ENCODE results near the gene BRD1.
"Not testable (repeated sequence)": the region's sequence is repeated elsewhere in the genome, so short reads cannot be mapped to it uniquely, and the experiment has no call there.

Gene BRD1

DNA sequence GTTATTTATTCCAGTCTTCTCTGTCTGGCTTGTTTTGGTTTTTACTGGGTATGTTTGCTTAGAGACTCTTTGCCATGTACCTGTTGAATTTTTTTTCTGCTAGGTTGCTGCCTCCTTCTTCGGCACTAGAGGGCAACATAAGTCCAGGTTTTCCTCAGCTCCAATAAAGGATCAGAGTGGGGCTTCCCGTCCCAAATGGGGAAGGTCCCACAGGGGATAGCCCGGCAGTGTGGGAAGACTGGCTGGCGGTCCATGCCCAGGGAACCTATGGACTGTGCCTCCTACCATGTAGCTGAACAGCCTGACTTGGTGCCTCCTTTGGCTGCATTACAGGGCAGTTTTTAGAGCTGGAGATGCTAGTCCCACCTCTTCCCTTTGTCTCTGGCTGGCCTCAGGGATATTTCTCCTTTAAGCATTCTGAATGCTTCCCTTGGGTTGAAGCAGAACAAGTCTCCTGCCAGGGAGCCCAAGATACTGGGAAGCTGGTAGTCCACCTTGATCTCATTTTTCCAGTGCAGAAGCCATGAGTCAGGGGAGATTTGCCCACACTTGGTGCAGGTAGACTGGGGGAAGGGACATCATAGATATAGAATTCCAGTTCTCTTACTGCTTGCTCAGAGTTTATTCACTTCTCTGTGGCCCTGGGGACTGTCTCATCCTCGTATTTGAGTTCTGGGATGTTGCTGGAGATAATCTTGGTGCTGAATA is 60.2 kb downstream of the BRD1 start:
- peak; percentile 29 for DNase-seq

DNA sequence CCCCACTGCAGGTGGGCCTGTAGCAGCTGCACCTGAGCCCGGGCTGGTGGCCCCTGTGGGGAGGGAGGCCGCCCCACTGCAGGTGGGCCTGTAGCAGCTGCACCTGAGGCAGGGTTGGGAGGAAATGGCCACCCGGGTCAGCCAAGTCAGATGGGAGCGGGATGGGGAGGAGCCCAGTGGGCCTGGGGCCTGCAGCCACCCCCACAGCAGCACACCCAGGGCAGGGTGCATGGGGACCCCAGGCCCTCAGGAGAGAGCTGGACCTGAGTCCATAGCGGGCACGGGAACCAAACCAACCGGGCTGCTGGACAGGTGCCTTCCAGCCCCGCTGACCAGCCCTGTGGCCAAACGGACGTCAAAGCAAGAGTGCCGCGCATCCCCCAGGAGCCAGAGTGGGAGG is 61.7 kb downstream of the BRD1 start:
- DNase-seq = no peak

DNA sequence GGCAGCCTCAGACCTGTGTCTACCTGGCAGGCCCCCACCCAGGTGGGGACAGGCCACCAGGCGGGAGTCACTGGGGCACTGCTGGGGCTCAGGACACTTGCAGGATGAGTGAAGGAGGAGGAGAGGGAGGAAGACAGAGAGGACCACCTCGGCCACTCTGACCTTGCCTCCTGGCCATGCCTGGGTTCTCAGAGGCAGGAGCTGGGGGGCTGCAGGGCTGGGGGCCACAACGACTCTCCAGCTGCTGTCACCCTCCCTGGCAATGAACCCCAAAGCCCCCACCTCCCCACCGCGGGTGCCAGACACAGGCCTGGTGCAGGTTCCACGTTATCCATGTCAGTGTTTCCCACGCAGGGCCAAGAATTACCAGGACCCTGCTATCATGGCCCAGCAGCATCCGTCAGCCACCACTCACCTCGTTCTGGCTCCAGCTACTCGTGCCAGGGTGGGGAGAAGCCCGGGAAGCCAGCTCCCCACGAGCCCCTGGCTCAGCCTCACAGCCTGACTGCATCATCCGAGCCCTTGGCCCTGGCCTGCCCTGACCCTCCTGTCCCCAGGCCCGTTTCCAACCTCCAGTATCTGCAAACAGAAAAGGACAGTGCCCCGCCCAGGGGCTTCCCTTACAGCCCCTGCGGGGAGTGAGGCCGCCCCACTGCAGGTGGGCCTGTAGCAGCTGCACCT is 62.4 kb downstream of the BRD1 start:
- DNase-seq = no peak

DNA sequence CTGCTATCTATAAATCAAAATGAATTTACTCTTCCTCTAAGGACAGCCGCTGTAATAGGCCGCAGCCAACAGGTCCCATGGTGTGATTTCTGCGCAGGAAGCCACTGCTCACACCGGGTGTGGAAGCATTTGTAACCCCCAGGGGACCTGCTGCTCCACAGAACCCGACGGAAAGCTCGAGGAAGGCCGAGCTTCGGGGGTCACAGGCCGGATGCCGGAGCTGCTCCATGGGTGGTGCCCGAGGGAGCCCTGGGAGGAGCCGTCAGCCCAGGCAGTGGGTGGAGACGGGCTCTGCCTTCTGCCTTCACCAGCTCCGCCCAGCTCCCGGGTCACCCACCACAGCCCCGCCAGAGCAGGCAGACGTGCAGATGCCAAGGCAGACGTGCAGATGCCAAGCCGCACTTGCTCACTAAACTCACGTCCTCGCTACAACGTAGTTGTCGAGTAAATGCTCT is 63.5 kb downstream of the BRD1 start:
- DNase-seq = peak; percentile 27

DNA sequence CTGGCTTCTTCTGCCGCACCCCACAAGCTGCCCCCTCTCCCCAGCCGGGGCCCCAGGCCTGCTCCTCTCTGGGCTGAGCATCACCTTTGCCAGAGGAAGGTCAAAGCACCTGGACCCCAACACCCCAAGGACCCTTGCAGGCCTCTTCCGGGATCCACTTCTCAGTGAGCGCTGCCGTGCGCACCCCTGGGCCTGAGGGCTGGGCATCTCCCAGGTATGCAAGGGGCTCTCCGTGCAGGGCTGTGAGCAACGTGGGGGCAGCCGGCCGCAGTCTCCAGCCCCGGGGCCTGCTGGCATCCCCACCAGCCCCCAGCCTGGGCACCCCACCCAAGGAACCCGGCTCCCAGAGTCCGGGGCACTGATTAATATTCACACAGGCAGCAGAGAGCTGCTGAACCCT is 64.0 kb downstream of the BRD1 start:
- no peak for DNase-seq

DNA sequence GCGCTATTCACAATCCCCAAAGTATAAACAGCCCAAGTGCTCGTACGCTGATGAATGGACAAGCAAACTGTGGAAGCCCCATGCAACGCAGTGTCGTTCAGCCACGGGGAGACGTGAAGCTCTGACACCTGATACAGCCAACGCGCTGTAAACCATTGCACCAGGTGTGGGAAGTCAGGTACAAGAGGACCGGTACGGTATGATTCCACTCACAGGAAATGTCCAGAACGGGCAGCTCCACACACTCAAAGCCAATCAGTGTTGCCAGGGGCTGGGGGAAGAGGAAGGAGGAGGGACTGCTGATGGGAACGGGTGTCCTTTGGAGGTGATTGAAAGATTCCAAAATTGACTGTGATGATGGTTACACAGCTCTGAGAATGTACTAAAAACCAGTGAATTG is 64.5 kb downstream of the BRD1 start:
- no peak for DNase-seq

DNA sequence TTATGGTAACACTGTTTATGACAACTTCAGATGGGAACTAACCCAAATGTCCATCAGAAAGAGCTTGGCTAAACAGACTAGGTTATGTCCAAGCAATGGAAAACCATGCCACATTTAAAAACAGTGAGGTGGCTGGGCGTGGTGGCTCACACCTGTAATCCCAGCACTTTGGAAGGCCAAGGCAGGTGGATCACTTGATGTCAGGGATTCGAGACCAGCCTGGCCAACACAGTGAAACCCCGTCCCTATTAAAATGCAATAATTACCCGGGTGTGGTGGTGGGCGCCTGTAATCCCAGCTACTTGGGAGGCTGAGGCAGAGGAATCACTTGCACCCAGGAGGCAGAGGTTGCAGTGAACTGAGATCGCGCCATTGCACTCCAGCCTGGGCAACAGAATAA is 65.1 kb downstream of the BRD1 start:
- DNase-seq = not testable (repeated sequence)

DNA sequence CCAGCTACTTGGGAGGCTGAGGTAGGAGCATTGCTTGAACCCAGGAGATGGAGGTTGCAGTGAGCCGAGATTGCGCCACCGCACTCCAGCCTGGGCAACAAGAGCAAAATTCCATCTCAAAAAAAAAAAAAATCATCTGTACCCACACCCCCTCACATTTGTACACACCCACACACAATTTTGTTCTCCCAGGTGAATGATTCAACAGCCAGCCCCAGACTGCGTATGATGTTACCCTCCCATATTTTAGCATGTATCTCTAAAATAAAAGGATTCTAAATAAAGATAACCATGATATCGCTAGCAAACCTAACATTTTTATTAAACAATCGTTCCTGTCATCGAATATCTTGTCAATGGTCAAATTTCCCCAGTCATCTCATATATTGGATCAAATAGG is 65.8 kb downstream of the BRD1 start:
- no peak for DNase-seq

DNA sequence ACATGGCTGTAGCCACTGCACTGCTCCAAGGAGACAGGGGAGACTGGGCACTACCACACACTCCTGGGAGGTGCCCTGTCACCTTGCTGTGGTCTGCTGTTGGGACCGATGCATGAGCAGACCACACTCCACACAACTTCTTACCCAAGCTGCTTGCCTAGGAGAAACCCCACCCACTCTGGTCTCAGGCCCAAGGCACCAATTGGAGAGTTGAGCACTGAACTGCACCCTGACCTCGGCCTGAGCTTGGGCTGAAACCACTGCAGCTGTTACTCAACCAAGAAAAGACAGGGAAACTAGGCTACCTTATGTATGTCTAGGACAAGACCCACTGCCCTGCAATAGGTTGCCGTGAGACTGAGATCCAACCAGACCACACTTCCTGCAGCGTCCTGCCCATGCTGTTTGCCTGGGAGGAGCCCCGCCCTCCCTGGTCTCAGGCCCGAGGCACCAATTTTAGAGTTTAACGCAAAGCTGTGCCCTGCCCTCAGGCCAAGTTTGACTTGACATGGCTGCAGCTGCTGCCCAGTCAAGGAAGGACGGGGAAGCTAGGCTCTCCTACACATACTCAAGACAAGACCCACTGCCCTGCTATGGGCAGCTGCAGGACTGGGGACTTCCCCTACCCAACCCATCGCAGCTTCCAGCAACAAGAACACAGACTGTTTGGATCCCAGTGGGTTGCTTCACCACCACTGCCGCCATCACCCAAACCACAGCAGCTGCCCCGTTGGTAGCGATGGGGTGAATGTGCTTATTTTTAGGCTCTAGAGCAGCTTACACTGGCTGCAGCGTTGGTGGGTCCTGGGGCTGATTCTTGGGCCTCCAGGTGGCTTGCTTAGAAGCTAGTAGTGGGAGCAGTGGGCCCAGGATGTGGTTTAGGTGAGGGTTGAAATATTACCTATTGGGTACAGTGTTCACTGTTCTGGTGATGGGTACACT is 66.8 kb downstream of the BRD1 start:
- no peak for DNase-seq

DNA sequence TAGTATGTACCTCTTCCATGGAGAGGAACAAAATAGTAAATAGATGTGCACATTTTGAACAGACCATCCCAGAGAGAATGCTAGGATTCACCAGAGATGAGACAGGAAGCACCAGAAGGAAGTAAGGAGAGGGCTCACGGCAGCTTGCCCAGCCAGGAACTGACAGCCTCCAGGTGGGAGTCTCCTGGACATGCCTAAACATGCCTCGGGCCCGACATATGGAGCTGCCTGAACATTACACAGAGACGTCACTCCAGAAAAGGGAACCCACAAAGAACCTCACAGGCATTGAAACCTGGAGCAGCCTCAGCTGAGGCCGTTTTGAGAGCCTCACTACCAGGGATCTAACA is 67.4 kb downstream of the BRD1 start:
- DNase-seq = no peak

DNA sequence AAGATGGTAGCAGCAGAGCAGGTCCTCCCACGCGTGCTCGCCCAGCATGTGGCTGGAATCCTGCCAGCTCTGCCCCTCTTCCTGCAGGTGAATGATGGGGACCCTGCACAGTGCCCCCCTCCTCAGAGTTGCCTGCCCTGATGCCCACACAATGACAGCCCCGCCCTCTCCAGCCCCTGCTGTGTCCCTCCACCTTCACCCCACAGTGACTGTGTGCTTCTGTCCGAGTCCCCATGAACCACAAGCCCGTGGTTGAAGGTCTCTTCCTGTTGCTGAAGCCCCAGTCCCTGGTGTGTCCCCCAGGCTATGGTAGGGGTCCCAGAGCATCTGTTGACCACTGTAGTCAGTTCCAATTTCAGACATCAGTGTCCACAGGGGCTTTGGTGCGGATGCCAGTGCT is 71.0 kb downstream of the BRD1 start:
- no peak for DNase-seq

DNA sequence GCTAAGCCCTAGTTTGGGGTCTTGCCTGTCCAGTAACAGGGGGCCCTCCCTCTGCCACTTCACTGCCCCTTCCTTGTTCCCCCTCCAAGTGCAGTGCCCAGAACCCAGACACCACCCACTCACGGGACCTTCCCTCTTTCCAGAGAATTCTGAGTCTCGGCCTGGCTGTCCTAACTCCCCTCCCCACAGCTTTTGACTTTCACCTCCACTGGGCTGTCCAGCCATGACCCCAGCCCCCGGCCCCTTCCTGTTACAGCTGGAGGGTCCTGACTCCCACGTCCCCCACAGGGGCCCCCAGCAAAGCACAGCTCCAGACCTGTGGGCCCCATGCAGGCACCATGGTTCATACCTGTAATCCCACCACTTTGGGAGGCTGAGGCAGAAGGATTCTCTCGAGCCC is 71.5 kb downstream of the BRD1 start:
- no peak for DNase-seq

DNA sequence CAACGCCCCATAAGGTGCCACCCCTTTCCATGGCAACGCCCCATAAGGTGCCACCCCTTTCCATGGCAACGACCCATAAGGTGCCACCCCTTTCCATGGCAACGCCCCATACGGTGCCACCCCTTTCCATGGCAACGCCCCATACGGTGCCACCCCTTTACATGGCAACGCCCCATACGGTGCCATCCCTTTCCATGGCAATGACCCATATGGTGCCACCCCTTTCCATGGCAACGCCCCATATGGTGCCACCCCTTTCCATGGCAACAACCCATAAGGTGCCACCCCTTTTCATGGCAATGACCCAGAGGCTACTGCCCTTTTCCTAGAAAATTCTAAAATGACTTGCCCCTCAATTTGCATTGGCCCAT is 72.1 kb downstream of the BRD1 start:
- DNase-seq = no peak

DNA sequence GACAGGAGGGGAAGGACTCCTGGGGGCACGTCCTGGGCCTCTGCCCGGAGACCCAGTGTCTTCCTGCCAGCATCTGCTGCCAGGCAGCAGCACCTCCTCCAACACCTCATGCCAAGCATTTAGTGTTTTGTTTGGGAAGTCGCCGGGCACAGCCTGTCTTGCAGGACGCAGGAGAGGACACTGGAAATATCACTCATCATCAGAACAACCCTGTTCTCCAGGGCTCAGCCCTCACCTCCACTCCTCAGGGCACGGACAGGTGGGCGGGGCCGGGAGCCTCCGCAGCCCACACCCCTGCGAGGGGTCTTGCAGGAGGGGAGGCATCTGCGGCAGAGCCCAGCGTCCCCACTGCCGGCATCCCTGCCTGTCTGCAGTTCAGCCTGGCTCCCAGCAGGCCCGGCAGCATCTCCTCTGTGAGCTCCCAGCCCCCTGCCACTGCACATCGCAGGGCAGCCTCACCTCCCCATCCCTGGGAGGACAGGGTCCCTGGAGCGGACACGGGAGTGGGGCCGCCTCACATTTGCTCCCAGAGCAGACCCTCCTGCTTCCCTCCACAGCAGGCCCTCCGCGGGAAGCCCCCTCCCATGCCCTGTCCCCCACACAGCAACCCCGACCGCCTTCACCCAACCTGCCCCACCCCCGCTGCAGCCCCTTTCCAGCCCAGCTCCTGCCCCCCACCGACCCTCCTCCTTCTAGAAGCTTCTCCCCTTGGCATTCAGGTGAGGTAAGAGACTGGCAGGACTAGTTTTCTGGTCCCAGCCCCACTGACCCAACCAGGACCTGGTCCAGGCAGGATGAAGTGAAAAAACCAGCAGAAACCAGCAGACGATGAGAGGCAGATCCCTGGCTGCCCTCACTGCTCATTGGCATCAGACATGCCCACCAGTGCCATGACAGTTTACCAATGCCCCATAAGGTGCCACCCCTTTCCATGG is 72.7 kb downstream of the BRD1 start:
- DNase-seq = no peak

DNA sequence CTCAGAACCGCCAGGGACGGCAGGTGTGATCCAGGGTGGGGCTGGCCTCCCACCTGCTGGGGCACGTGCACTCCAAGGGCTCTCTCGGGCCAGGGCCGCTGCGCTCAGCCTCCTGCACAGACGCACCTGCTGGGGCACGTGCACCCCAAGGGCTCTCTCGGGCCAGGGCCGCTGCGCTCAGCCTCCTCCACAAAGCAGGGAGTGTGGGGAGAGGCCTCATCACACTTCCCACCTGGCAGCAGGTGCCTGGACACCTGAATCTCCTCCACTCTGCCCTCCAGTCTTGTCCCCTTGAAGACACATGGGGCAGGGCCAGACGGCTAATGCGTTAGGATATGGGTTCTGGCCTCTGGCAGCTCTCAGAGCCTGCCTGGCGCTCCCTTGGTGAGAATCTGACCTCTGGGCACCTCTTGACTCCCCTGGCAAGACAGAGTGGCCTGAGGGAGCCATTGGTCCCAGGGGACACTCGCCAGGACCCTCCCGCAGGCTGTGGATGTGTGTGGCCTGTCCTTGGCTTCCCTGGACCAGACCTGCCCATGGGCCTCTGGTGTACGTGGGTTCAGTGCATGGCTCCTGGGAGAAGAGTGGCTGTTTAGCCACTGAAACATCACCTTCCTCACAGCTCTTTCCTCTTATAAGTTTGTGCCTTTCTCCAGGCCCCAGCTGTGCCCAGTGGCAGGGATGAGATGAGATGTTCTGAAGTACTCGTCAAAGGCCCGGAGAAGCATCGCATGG is 73.5 kb downstream of the BRD1 start:
- no peak for DNase-seq

DNA sequence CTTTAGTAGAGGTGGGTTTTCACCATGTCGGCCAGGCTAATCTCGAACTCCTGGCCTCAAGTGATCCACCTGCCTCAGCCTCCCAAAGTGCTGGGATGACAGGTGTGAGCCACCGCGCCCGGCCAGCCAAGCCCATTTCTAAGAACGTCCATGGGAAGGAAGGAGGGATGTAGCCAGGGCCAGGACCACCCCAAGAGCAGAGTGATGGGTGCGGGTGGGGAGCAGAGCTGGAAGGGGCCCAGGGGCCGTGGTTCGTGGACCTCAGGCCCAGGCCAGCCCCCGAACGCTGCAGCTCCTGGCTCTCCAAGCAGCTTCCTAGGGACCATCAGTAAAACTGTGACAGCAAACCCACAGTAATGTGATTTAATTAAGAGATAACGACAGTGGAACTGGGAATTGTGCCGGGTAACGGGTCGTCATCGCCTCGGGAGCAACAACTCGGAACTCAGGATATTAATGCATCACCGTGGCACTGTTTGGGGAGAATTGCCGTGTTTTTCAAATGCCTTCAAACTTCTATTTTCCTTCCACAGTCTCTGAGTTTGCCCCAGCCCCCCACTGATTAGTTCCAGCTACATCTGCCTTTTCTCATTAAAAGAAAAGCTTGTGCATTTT is 74.3 kb downstream of the BRD1 start:
- no peak for DNase-seq

DNA sequence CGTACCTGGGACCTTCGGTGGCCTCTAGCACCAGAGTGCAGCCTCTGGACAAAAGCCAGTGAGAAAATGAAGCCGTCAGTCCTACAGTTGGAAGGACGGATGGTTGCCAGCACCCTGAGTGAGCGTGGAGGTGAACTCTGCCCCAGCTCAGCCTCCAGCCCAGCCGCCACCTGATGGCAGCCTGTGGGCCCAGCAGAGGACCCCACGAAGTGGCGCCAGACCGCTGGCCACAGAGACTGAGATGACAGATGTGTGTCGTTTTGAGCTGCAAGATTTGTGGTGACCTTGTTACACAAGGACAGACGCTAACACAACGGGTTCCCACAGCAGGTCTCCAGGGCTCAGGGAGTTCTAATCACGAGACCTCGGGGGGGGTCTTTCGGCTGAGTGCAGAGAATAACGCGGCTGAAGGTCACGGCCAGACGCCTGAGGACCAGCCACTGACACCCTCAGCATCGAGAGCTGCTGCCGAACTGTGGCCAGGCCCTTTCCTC is 75.0 kb downstream of the BRD1 start:
- no peak for DNase-seq

DNA sequence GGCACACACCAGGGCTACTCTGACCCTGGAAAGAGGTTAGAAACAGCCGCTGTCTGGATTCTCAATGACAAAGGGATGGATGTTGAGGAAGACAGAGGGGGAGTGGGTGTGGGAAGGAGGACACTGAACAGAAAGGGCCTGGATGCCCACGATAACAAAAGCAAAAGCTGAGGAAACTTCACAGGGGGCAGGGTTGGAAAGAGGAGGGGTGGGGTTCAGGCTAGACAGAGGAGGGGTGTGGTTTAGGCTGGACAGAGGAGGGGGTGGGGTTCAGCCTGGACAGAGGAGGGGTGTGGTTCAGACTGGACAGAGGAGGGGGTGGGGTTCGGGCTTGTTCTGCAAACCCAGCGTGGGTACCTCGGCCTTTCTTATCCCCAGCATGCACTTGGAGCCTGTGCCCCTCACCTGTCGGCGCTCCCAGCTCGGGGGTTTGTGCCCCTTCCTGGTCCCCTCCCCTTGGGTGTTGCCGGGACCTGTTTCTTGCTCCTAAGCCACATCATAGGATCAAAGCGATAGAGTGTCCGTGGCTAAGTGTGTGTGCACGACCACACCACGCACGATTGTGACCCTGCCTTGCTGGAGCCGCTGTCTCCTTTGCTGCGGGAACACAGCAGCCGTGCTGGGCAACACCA is 75.6 kb downstream of the BRD1 start:
- no peak for DNase-seq

DNA sequence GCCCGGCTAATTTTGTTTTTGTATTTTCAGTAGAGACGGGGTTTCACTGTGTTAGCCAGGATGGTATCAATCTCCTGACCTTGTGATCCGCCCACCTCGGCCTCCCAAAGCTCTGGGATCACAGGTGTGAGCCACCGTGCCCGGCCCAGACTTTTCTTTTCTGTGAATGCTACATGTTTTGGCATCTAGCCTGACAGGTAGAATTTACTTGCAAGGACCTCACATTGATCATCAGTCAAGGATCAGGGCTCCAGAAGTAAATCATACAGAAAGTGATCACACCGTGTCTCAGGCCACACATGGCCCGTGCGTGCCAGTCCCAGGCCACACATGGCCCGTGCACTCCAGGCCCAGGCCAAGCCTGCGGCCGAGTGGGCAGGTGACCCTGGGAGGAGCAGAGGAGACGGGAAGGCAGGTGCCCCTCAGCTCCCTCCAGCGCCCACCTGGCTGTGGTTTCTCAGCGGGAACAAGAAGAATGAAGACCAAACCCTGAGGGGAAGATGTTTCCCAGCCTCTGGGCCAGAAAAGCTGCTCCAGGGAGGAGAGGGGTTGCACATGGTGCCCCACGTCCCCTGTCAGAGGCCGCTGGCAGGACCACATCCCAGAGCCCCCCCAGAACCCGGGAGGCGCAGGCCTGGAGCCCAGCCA is 76.2 kb downstream of the BRD1 start:
- DNase-seq = no peak
